KOPT-K1 (cell line): Measurements from ENCODE around the gene LSM2.
A peak's percentile ranks its signal among the peaks of the same experiment; 100 is the strongest.
"Not testable (repeated sequence)": the region's sequence is repeated elsewhere in the genome, so short reads cannot be mapped to it uniquely, and the experiment has no call there.

Experiments
- H3K27ac ChIP-seq: fragments of 200-600 bp; sonication (generic); 2 replicates; pipeline ENCODE4 v1.5.1; 2016; ENCODE audit warnings: antibody characterized with exemption, mild to moderate bottlenecking, low read depth, low read length; ENCODE audit not compliant: poor library complexity, severe bottlenecking
- H3K36me3 ChIP-seq: fragments of 200-600 bp; sonication (generic); 2 replicates; pipeline ENCODE4 v1.5.1; 2017; ENCODE audit warnings: antibody characterized with exemption, mild to moderate bottlenecking, low read length, moderate library complexity; ENCODE audit not compliant: insufficient read depth
- H3K9me3 ChIP-seq: fragments of 200-600 bp; sonication (generic); 2 replicates; pipeline ENCODE4 v1.5.1; 2017; ENCODE audit warnings: antibody characterized with exemption, low read length, mild to moderate bottlenecking; ENCODE audit not compliant: insufficient read depth, poor library complexity, severe bottlenecking

The LSM2 gene

GRCh38 chr6:31794866-31795615 lies 11.7 kb downstream of the LSM2 start:
- H3K36me3 ChIP-seq, result peaks cover 52% of the 10 kb centered on the region
- H3K9me3 ChIP-seq, result no peaks in the 10 kb centered on the region
- H3K27ac ChIP-seq, result peak overlapping the region; percentile 96

DNA sequence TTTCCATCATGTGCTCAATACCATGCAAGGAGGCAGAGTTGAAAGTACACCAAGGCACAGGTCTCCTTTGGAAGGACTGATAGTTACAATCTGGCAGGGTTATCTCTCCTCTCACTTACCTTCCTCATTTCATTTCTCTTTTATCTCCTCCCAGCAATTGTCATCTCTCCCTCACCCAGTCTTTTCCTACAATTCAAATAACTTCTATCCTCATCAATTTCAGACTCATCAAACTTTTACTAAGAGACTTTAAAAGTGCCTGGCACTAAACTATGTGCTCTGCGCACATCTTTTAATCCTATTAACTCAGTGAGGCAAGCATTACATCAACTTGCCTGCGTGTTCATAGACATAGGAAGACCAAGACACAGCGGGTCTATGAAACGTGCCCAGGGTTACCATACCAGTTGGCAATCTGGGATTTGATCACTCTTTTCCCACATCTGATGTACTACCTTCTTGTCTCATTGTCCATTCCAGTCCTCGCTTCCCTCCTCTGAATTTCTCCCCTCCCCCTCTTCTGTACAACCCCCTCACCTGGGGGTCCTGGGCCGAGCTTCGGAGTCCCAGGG lies 12.4 kb downstream of the LSM2 start:
- H3K27ac ChIP-seq, result peak overlapping the region; percentile 96
- H3K36me3 ChIP-seq, result peaks cover 58% of the 10 kb centered on the region
- H3K9me3 ChIP-seq, result no peaks in the 10 kb centered on the region

DNA sequence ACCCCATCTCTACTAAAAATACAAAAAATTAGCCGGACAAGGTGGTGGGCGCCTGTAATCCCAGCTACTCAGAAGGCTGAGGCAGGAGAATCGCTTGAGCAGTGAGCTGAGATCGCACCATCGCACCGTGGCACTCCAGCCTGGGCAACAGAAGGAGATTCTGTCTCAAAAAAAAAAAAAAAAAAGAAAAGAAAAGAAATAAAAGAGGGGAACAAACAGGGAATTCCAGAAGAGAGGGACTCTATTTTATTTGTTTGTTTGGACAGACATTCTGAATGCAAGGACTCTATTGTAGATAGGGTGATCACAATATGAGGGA lies 12.9 kb downstream of the LSM2 start:
- Histone ChIP-seq H3K27ac (peak overlapping the region; percentile 96), H3K36me3 (peaks cover 59% of the 10 kb centered on the region)
- H3K9me3 ChIP-seq, result not testable (repeated sequence)

DNA sequence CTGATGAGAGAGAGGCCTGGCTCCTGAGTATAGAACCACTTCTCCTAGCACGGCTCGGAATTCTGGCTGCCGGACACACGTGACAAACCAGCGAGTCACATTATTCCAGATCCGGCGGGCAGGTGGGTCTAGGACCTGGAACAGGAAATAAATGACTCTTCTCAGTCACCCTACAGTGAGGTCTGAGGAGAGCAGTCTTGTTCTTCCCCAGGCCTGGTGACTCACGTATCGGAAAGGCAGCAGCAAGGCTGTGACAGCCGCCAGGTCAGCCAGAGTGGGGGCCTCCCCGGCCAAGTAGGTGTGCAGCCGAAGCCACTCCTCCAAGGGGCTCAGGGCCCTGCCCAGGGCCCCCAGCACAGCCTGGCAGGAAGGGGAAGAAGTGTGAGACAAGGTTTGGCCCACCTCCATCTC lies 14.0 kb downstream of the LSM2 start:
- H3K36me3 ChIP-seq, result peaks cover 60% of the 10 kb centered on the region

GRCh38 chr6:31792090-31792374 lies 14.7 kb downstream of the LSM2 start:
- Histone ChIP-seq H3K27ac (no peak overlapping the region), H3K36me3 (peaks cover 65% of the 10 kb centered on the region), H3K9me3 (no peaks in the 10 kb centered on the region)

More for the DNA sequence above, 14.0 kb downstream of the LSM2 start:
- no peak overlapping the region for H3K27ac ChIP-seq
- no peaks in the 10 kb centered on the region for H3K9me3 ChIP-seq

GRCh38 chr6:31791324-31792089 lies 15.3 kb downstream of the LSM2 start:
- Histone ChIP-seq H3K9me3 (no peaks in the 10 kb centered on the region), H3K27ac (no peak overlapping the region), H3K36me3 (peaks cover 65% of the 10 kb centered on the region)

DNA sequence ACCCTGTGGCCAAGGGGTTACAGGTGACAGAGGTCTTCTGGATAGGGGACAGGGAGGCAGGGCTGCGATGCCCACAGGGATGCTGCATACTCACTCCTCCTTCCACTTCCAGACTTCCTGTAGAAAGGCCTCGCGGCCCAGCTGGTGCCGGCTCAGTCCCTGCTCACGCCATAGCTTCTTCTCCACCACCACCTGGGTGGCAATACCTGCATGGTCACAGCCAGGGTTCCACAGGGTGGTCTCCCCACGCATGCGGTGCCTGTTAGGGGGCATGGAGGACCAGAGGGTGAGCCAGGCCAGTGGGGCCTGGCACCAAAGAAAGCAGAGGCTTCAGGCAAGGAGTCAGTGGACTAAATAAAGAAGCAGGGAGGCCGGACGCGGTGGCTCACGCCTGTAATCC lies 21.3 kb downstream of the LSM2 start:
- H3K9me3 ChIP-seq, result no peaks in the 10 kb centered on the region
- peaks cover 95% of the 10 kb centered on the region for H3K36me3 ChIP-seq
- no peak overlapping the region for H3K27ac ChIP-seq

- Histone ChIP-seq H3K36me3 (peaks cover 95% of the 10 kb centered on the region), H3K27ac (no peak overlapping the region), H3K9me3 (no peaks in the 10 kb centered on the region)
Measured at GRCh38 chr6:31784098-31784925, 22.5 kb downstream of the LSM2 start.

DNA sequence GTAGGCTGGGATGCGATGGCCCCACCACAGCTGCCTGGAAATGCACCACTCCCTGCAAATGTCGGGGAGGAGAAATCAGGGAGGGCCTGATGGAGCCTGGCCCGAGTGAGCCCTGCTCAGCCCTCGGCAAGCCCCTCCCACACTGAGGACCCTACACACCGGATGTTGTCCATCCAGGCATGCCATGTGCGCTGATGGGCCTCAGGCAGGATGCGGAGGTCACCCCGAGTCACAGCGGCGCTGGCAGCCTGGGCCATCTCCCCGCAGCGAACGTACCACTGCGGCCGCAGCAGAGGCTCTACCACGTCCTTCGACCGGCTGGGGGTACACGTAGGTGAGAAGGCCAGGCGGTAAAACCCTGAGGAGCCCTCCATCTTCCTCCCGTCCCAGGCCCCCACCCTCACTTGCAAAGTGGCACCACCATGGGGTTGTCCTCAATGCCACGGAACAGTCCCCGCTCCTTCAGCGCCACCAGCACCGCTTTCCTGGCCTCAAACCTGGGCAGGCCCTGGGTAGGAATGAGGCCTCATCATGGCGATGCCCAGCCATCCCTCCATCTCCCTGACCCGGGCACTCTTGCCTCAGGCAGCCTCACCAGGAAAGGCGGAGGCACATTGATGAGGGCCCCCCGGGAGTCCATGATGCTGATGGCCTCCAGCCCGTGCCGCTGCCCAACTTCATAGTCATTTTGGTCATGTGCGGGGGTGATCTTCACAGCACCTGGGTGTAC lies 24.5 kb downstream of the LSM2 start:
- no peak overlapping the region for H3K27ac ChIP-seq
- H3K36me3 ChIP-seq, result peaks cover 98% of the 10 kb centered on the region
- no peaks in the 10 kb centered on the region for H3K9me3 ChIP-seq

DNA sequence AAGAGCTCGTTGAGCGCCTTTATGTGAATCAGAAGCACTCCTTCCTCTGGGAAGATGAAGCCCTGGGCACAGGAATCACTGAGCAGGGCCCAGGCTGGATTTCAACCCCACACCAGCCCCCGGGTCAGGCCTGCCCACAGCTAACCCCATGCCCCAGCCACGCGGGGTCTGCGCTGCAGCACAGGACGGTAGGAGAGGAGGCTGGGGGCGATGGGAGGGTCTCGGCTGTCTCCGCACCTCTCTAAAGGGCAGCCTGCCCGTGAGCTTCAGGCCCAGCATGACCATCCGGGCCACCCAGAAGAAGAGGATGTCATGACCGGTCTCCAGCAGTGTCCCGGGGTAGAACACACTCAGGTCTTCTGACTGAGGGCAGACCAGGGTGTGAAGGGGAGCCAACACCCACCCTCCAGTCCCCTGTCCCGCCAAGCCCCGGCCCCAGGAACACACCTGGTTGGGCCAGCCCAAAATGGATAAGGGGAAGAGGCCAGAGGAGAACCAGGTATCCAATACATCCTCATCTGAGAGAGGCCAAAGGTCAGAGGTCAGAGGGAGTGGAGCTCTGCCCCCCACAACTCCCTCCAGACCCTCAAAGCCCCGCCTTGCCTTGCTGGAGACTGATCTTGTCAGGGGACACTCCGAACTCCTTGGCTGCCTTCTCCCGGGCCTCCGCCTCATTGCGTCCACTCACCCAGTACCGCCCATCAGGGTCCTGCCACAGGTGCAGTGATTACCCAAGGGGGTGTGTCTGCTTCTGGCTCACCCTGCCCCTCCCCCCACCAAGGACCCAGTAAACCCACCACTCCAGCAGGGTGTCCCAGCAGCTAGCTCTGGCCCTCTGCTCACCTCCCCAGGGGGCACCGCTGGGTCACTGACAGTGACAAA lies 25.3 kb downstream of the LSM2 start:
- Histone ChIP-seq H3K27ac (no peak overlapping the region), H3K9me3 (no peaks in the 10 kb centered on the region), H3K36me3 (peaks cover 91% of the 10 kb centered on the region)

GRCh38 chr6:31780507-31781243 lies 26.1 kb downstream of the LSM2 start:
- Histone ChIP-seq H3K36me3 (peaks cover 83% of the 10 kb centered on the region), H3K27ac (no peak overlapping the region), H3K9me3 (no peaks in the 10 kb centered on the region)

GRCh38 chr6:31779908-31780307 lies 26.9 kb downstream of the LSM2 start:
- H3K36me3 ChIP-seq, result peaks cover 75% of the 10 kb centered on the region
- H3K27ac ChIP-seq, result no peak overlapping the region
- H3K9me3 ChIP-seq, result no peaks in the 10 kb centered on the region
